Retinal pigment epithelial cell (primary cell): ENCODE results near the gene HIPK2.

Source experiments
- DNase-seq: peaks from one replicate; pipeline ENCODE4 v3.0.0-alpha.2; 2010; ENCODE audit warnings: low read depth
- H3K4me3 ChIP-seq: 2 replicates; pipeline ENCODE4 v1.5.1; 2011; ENCODE audit warnings: mild to moderate bottlenecking, low read length, control low read depth, moderate library complexity
- TF ChIP-seq, protein P1 (sequence below): conservative IDR thresholded peaks from 2 replicates; pipeline ENCODE4 v1.5.1; 2011; ENCODE audit warnings: low read depth, low read length, control low read depth, inconsistent platforms

Gene HIPK2

GRCh38 chr7:139580435-139580834 is 197.4 kb downstream of the HIPK2 start:
- DNase-seq = no peak
- TF ChIP-seq, protein P1, sequence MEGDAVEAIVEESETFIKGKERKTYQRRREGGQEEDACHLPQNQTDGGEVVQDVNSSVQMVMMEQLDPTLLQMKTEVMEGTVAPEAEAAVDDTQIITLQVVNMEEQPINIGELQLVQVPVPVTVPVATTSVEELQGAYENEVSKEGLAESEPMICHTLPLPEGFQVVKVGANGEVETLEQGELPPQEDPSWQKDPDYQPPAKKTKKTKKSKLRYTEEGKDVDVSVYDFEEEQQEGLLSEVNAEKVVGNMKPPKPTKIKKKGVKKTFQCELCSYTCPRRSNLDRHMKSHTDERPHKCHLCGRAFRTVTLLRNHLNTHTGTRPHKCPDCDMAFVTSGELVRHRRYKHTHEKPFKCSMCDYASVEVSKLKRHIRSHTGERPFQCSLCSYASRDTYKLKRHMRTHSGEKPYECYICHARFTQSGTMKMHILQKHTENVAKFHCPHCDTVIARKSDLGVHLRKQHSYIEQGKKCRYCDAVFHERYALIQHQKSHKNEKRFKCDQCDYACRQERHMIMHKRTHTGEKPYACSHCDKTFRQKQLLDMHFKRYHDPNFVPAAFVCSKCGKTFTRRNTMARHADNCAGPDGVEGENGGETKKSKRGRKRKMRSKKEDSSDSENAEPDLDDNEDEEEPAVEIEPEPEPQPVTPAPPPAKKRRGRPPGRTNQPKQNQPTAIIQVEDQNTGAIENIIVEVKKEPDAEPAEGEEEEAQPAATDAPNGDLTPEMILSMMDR = no peak
- H3K4me3 ChIP-seq = no peak overlapping the region

- TF ChIP-seq, protein P1 = no peak
- no peak overlapping the region for H3K4me3 ChIP-seq
- no peak for DNase-seq
These were observed 201.4 kb downstream of the HIPK2 start for GRCh38 chr7:139576179-139576973.

GRCh38 chr7:139575338-139575680 is 202.5 kb downstream of the HIPK2 start:
- TF ChIP-seq, protein P1 = no peak
- H3K4me3 ChIP-seq = no peak overlapping the region
- no peak for DNase-seq

GRCh38 chr7:139574618-139575337 is 203.0 kb downstream of the HIPK2 start:
- DNase-seq = no peak
- TF ChIP-seq, protein P1 = no peak
- no peak overlapping the region for H3K4me3 ChIP-seq

DNA sequence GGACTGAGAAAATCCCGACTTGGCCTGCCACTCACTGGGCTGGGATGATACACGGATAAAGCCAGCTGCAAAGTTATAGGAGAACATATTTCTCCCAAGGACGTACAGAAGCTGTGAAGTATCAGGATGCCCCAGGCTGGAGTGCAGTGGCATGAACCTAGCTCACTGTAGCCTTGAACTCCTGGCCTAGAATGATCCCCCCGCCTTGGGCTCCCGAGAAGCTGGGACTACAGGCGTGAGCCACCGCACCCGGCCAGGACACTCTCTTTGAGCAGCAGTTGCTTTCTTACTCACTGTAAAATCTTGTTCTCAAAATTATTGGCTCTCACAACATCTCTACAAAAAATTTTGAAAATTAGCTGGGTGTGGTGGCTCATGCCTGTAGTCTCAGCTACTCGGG is 203.9 kb downstream of the HIPK2 start:
- no peak for DNase-seq
- H3K4me3 ChIP-seq = no peak overlapping the region
- TF ChIP-seq, protein P1 = no peak

GRCh38 chr7:139572704-139573385 is 205.0 kb downstream of the HIPK2 start:
- TF ChIP-seq, protein P1 = no peak
- H3K4me3 ChIP-seq = no peak overlapping the region
- DNase-seq = no peak
